Epithelial cell of prostate (primary cell): Measurements from ENCODE around the gene STRIP2.
A peak's percentile ranks its signal among the peaks of the same experiment; 100 is the strongest.
"Not testable (repeated sequence)": the region's sequence is repeated elsewhere in the genome, so short reads cannot be mapped to it uniquely, and the experiment has no call there.

ENCODE experiments used
- DNase-seq: peaks from one replicate; pipeline ENCODE4 v3.0.0-alpha.2; 2011; ENCODE audit warnings: low read depth, low spot score
- H3K27ac ChIP-seq: fragments of 450-650 bp; 2 replicates; pipeline ENCODE4 v1.5.1; 2017; ENCODE audit warnings: mild to moderate bottlenecking

The STRIP2 gene

GRCh38 chr7:129522088-129522970 lies 88.1 kb downstream of the STRIP2 start:
- no peak overlapping the region for H3K27ac ChIP-seq
- DNase-seq, result no peak

- no peak for DNase-seq
- no peak overlapping the region for H3K27ac ChIP-seq
These were observed 88.7 kb downstream of the STRIP2 start for GRCh38 chr7:129522971-129523340.

GRCh38 chr7:129523924-129524323 lies 89.7 kb downstream of the STRIP2 start:
- H3K27ac ChIP-seq, result no peak overlapping the region
- DNase-seq, result no peak

- DNase-seq, H3K27ac ChIP-seq: not testable (repeated sequence)
These were observed 90.2 kb downstream of the STRIP2 start for GRCh38 chr7:129524405-129524804.

GRCh38 chr7:129525225-129525862 lies 91.1 kb downstream of the STRIP2 start:
- no peak for DNase-seq
- H3K27ac ChIP-seq, result no peak overlapping the region

- no peak overlapping the region for H3K27ac ChIP-seq
- DNase-seq, result no peak
These were observed 95.4 kb downstream of the STRIP2 start for GRCh38 chr7:129529643-129530042.

GRCh38 chr7:129530795-129531391 lies 96.7 kb downstream of the STRIP2 start:
- H3K27ac ChIP-seq, result peak overlapping the region; percentile 82
- peak; percentile 64 for DNase-seq

GRCh38 chr7:129531721-129532120 lies 97.5 kb downstream of the STRIP2 start:
- no peak for DNase-seq
- peak overlapping the region; percentile 82 for H3K27ac ChIP-seq

- no peak overlapping the region for H3K27ac ChIP-seq
- no peak for DNase-seq
These were observed 98.1 kb downstream of the STRIP2 start for GRCh38 chr7:129532375-129532774.

- not testable (repeated sequence) for DNase-seq, H3K27ac ChIP-seq
These were observed 100.5 kb downstream of the STRIP2 start for GRCh38 chr7:129534558-129535274.

- DNase-seq, result no peak
- no peak overlapping the region for H3K27ac ChIP-seq
These were observed 101.7 kb downstream of the STRIP2 start for GRCh38 chr7:129535896-129536295.

GRCh38 chr7:129536323-129536722 lies 102.1 kb downstream of the STRIP2 start:
- DNase-seq, result no peak
- H3K27ac ChIP-seq, result no peak overlapping the region
